ENCODE data around the gene TMF1.

- no peak for TF ChIP-seq POLR2A (IDR thresholded peaks at IDR 0.05)
- TF ChIP-seq CTCF (IDR thresholded peaks at IDR 0.05), result no peak
Measured at GRCh38 chr3:69066121-69066520, 14.0 kb upstream of the TMF1 start.

Data from transverse colon (tissue), 3 donors.